Measurements from ENCODE around the gene ADTRP.
A peak's percentile ranks its signal among the peaks of the same experiment; 100 is the strongest.
"Not testable (repeated sequence)": the region's sequence is repeated elsewhere in the genome, so short reads cannot be mapped to it uniquely, and the experiment has no call there.

ADTRP gene

GRCh38 chr6:11681357-11681756 is 97.2 kb downstream of the ADTRP start:
- H3K9ac ChIP-seq = no peak overlapping the region
- H3K36me3 ChIP-seq (ENCODE audit: insufficient read depth) = no peaks in the 10 kb centered on the region
- no peak overlapping the region for H3K4me3 ChIP-seq (IDR thresholded peaks at IDR 0.05; ENCODE audit: insufficient read depth, low read depth, low read length)
- TF ChIP-seq, protein P1, sequence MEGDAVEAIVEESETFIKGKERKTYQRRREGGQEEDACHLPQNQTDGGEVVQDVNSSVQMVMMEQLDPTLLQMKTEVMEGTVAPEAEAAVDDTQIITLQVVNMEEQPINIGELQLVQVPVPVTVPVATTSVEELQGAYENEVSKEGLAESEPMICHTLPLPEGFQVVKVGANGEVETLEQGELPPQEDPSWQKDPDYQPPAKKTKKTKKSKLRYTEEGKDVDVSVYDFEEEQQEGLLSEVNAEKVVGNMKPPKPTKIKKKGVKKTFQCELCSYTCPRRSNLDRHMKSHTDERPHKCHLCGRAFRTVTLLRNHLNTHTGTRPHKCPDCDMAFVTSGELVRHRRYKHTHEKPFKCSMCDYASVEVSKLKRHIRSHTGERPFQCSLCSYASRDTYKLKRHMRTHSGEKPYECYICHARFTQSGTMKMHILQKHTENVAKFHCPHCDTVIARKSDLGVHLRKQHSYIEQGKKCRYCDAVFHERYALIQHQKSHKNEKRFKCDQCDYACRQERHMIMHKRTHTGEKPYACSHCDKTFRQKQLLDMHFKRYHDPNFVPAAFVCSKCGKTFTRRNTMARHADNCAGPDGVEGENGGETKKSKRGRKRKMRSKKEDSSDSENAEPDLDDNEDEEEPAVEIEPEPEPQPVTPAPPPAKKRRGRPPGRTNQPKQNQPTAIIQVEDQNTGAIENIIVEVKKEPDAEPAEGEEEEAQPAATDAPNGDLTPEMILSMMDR (conservative IDR thresholded peaks at IDR 0.05; ENCODE audit: low read depth, low read length) = no peak
- H3K27me3 ChIP-seq (ENCODE audit: insufficient read depth, low read depth) = no peaks in the 10 kb centered on the region
- H3K79me2 ChIP-seq (ENCODE audit: insufficient read depth, low read depth) = no peaks in the 10 kb centered on the region
- no peak overlapping the region for H3K27ac ChIP-seq
- no peak overlapping the region for H2AFZ ChIP-seq (ENCODE audit: low read depth)
- no peaks in the 10 kb centered on the region for H4K20me1 ChIP-seq (ENCODE audit: insufficient read depth)
- no peaks in the 10 kb centered on the region for H3K4me1 ChIP-seq (ENCODE audit: low read depth, poor library complexity, severe bottlenecking)
- H3K4me2 ChIP-seq = no peak overlapping the region

DNA sequence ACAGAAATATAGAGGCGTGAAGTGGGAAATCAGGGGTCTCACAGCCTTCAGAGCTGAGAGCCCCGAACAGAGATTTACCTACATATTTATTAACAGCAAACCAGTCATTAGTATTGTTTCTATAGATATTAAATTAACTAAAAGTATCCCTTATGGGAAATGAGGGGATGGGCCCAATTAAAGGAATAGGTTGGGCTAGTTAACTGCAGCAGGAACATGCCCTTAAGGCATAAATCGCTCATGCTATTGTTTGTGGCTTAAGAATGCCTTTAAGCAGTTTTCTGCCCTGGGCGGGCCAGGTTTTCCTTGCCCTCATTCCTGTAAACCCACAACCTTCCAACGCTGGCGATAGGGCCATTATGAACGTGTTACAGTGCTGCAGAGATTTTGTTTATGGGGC is 98.1 kb downstream of the ADTRP start:
- not testable (repeated sequence) for H3K9ac ChIP-seq; H3K27ac ChIP-seq; H3K4me3 ChIP-seq (IDR thresholded peaks at IDR 0.05; ENCODE audit: insufficient read depth, low read depth, low read length); H3K4me2 ChIP-seq; H3K36me3 ChIP-seq (ENCODE audit: insufficient read depth); H3K79me2 ChIP-seq (ENCODE audit: insufficient read depth, low read depth); H4K20me1 ChIP-seq (ENCODE audit: insufficient read depth); H3K4me1 ChIP-seq (ENCODE audit: low read depth, poor library complexity, severe bottlenecking); H3K27me3 ChIP-seq (ENCODE audit: insufficient read depth, low read depth); H2AFZ ChIP-seq (ENCODE audit: low read depth)

DNA sequence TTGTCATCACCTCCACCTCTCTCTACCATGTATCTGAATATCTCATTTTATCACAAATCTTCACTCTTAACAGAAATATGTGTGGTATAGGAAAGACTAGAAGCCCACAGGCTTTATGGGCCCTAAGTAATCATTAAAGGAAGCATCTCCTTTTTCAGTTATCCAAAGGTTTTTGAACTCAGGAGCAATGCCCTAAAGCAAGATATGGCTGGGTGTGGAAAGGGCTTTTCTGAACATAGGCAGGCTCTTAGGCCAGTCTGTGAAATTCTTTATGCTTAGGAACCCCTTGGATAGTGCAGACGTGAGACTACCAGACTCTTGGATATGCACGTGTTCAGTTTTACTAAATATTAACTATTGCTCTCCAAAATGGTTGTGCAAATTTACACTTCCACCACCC is 99.5 kb downstream of the ADTRP start:
- H3K4me3 ChIP-seq (IDR thresholded peaks at IDR 0.05; ENCODE audit: insufficient read depth, low read depth, low read length) = no peak overlapping the region
- H3K4me1 ChIP-seq (ENCODE audit: low read depth, poor library complexity, severe bottlenecking) = no peaks in the 10 kb centered on the region
- no peak overlapping the region for H3K27ac ChIP-seq
- H3K36me3 ChIP-seq (ENCODE audit: insufficient read depth) = no peaks in the 10 kb centered on the region
- no peaks in the 10 kb centered on the region for H4K20me1 ChIP-seq (ENCODE audit: insufficient read depth)
- no peak overlapping the region for H3K4me2 ChIP-seq
- H3K27me3 ChIP-seq (ENCODE audit: insufficient read depth, low read depth) = no peaks in the 10 kb centered on the region
- no peaks in the 10 kb centered on the region for H3K79me2 ChIP-seq (ENCODE audit: insufficient read depth, low read depth)
- no peak overlapping the region for H2AFZ ChIP-seq (ENCODE audit: low read depth)
- H3K9ac ChIP-seq = no peak overlapping the region
- TF ChIP-seq, protein P1 (conservative IDR thresholded peaks at IDR 0.05; ENCODE audit: low read depth, low read length) = no peak

DNA sequence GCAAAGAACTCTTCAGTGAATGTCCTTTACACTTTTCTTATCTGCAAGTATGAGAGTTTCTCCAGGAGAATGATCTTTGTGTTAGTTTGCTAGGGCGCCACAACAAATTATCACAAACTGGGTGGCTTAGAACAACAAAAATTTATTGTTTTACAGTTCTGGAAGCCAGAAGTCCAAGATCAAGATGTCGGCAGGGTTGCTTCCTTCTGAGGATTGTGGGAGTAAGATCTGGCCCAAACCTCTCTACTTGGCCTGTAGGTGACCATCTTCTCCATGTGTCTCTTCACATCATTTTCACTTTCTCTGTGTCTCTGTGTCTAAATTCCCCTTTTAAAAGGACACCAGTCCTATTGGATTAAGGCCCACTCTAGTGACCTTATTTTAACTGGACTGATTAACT is 103.0 kb downstream of the ADTRP start:
- no peak overlapping the region for H2AFZ ChIP-seq (ENCODE audit: low read depth)
- H3K27me3 ChIP-seq (ENCODE audit: insufficient read depth, low read depth) = no peaks in the 10 kb centered on the region
- H3K9ac ChIP-seq = no peak overlapping the region
- H3K4me1 ChIP-seq (ENCODE audit: low read depth, poor library complexity, severe bottlenecking) = peaks cover 17% of the 10 kb centered on the region
- no peak overlapping the region for H3K4me3 ChIP-seq (IDR thresholded peaks at IDR 0.05; ENCODE audit: insufficient read depth, low read depth, low read length)
- no peak overlapping the region for H3K27ac ChIP-seq
- TF ChIP-seq, protein P1 (conservative IDR thresholded peaks at IDR 0.05; ENCODE audit: low read depth, low read length) = no peak
- no peaks in the 10 kb centered on the region for H4K20me1 ChIP-seq (ENCODE audit: insufficient read depth)
- no peaks in the 10 kb centered on the region for H3K79me2 ChIP-seq (ENCODE audit: insufficient read depth, low read depth)
- no peaks in the 10 kb centered on the region for H3K36me3 ChIP-seq (ENCODE audit: insufficient read depth)
- no peak overlapping the region for H3K4me2 ChIP-seq

DNA sequence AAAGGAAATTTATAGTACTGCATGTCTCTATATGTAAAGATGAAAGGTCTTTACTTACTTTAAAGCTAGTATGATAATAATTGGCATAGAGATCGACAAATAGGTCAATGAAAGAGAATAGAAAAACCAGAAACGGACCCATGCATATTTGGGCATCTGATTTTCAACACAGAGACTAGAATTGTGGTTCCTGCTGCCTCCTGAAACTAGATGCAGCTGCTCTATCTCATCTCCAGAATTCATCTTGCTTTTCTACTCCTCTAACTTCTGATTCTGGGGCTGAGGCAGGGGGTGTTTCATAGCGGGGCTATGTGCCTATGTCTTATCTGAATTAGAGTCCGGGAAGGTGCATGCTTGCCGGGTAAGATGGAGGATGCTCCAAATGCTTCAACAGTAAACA is 105.9 kb downstream of the ADTRP start:
- H2AFZ ChIP-seq (ENCODE audit: low read depth) = peak overlapping the region; percentile 18; the same call in 1 of the 2 replicates
- H3K27me3 ChIP-seq (ENCODE audit: insufficient read depth, low read depth) = no peaks in the 10 kb centered on the region
- H3K9ac ChIP-seq = no peak overlapping the region
- H3K4me2 ChIP-seq = peak overlapping the region; percentile 50
- no peaks in the 10 kb centered on the region for H3K36me3 ChIP-seq (ENCODE audit: insufficient read depth)
- TF ChIP-seq, protein P1 (conservative IDR thresholded peaks at IDR 0.05; ENCODE audit: low read depth, low read length) = no peak
- peaks cover 17% of the 10 kb centered on the region for H3K4me1 ChIP-seq (ENCODE audit: low read depth, poor library complexity, severe bottlenecking)
- no peak overlapping the region for H3K27ac ChIP-seq
- H3K79me2 ChIP-seq (ENCODE audit: insufficient read depth, low read depth) = no peaks in the 10 kb centered on the region
- H3K4me3 ChIP-seq (IDR thresholded peaks at IDR 0.05; ENCODE audit: insufficient read depth, low read depth, low read length) = no peak overlapping the region
- no peaks in the 10 kb centered on the region for H4K20me1 ChIP-seq (ENCODE audit: insufficient read depth)

All from KMS-11 (cell line).